Measurements from ENCODE around the gene ME1. TPM values are rescaled to one million over a fixed set of nuclear protein-coding genes. Genes with fewer than 3 reads are reported as not detected.
"Not testable (repeated sequence)": the region's sequence is repeated elsewhere in the genome, so short reads cannot be mapped to it uniquely, and the experiment has no call there.

ME1 gene
- total RNA-seq, 1 experiment from 2014 or later: 17.8 TPM

- H3K4me3 Mint-ChIP-seq (ENCODE audit: unreplicated experiment): no peak overlapping the region
- H3K27me3 Mint-ChIP-seq (ENCODE audit: insufficient read depth, unreplicated experiment): no peaks in the 10 kb centered on the region
- no TSS peak for BruUV-seq (replicated peaks)
- CTCF ChIA-PET: interaction anchor here (0.8 to 1.4 kb wide), 4 partner anchors 15 to 148 kb away, joined by 3 to 7 read pairs (median 4); no protein-coding TSS in a partner anchor
- TF ChIP-seq CTCF (IDR thresholded peaks at IDR 0.05; ENCODE audit: unreplicated experiment): no peak
- H3K4me1 Mint-ChIP-seq (ENCODE audit: insufficient read depth, unreplicated experiment): peaks cover 13% of the 10 kb centered on the region
- no peaks in the 10 kb centered on the region for H3K36me3 Mint-ChIP-seq (ENCODE audit: insufficient read depth, unreplicated experiment)
- intact Hi-C loops (cut with micrococcal nuclease): no loop called here
- DNase-seq (ENCODE audit: unreplicated experiment): peak; percentile 60
- no peaks in the 10 kb centered on the region for H3K9me3 Mint-ChIP-seq (ENCODE audit: unreplicated experiment)
- no peak overlapping the region for H3K27ac Mint-ChIP-seq (ENCODE audit: low read depth, unreplicated experiment)
- POLR2A ChIA-PET: interaction anchor here (0.7 to 1.3 kb wide), 2 partner anchors 15 to 36 kb away, joined by 3 to 6 read pairs; no protein-coding TSS in a partner anchor
Measured at GRCh38 chr6:83365931-83366330, 64.9 kb downstream of the ME1 start.

- H3K27ac Mint-ChIP-seq (ENCODE audit: low read depth, unreplicated experiment); H3K9me3 Mint-ChIP-seq (ENCODE audit: unreplicated experiment); CTCF ChIA-PET; H3K27me3 Mint-ChIP-seq (ENCODE audit: insufficient read depth, unreplicated experiment); H3K36me3 Mint-ChIP-seq (ENCODE audit: insufficient read depth, unreplicated experiment); POLR2A ChIA-PET; BruUV-seq (replicated peaks); intact Hi-C loops (cut with micrococcal nuclease); DNase-seq (ENCODE audit: unreplicated experiment); H3K4me3 Mint-ChIP-seq (ENCODE audit: unreplicated experiment): not testable (repeated sequence)
- H3K4me1 Mint-ChIP-seq (ENCODE audit: insufficient read depth, unreplicated experiment): peaks cover 13% of the 10 kb centered on the region
Measured at GRCh38 chr6:83362349-83362748, 68.5 kb downstream of the ME1 start.

GRCh38 chr6:83359638-83360037, 71.2 kb downstream of the ME1 start:
- ChIA-PET POLR2A (no interaction called here), CTCF (no interaction called here)
- peak; percentile 43 for DNase-seq (ENCODE audit: unreplicated experiment)
- BruUV-seq (replicated peaks): no TSS peak
- H3K36me3 Mint-ChIP-seq (ENCODE audit: insufficient read depth, unreplicated experiment): no peaks in the 10 kb centered on the region
- no peaks in the 10 kb centered on the region for H3K4me1 Mint-ChIP-seq (ENCODE audit: insufficient read depth, unreplicated experiment)
- no peak overlapping the region for H3K27ac Mint-ChIP-seq (ENCODE audit: low read depth, unreplicated experiment)
- no peak overlapping the region for H3K4me3 Mint-ChIP-seq (ENCODE audit: unreplicated experiment)
- intact Hi-C loops (cut with micrococcal nuclease): no loop called here
- no peaks in the 10 kb centered on the region for H3K27me3 Mint-ChIP-seq (ENCODE audit: insufficient read depth, unreplicated experiment)
- no peak for TF ChIP-seq CTCF (IDR thresholded peaks at IDR 0.05; ENCODE audit: unreplicated experiment)
- H3K9me3 Mint-ChIP-seq (ENCODE audit: unreplicated experiment): no peaks in the 10 kb centered on the region

- DNase-seq (ENCODE audit: unreplicated experiment): peak; percentile 8
- no peaks in the 10 kb centered on the region for H3K36me3 Mint-ChIP-seq (ENCODE audit: insufficient read depth, unreplicated experiment)
- BruUV-seq (replicated peaks): no TSS peak
- no peak for TF ChIP-seq CTCF (IDR thresholded peaks at IDR 0.05; ENCODE audit: unreplicated experiment)
- no peak overlapping the region for H3K27ac Mint-ChIP-seq (ENCODE audit: low read depth, unreplicated experiment)
- ChIA-PET POLR2A (interaction anchor here (0.7 kb wide), 1 partner anchor 355 kb away, joined by 3 read pairs; no protein-coding TSS in a partner anchor), CTCF (interaction anchor here (0.5 kb wide), 1 partner anchor 286 kb away, joined by 3 read pairs; no protein-coding TSS in a partner anchor)
- no peak overlapping the region for H3K4me3 Mint-ChIP-seq (ENCODE audit: unreplicated experiment)
- no peaks in the 10 kb centered on the region for H3K9me3 Mint-ChIP-seq (ENCODE audit: unreplicated experiment)
- intact Hi-C loops (cut with micrococcal nuclease): no loop called here
- no peaks in the 10 kb centered on the region for H3K27me3 Mint-ChIP-seq (ENCODE audit: insufficient read depth, unreplicated experiment)
- peaks cover 5% of the 10 kb centered on the region for H3K4me1 Mint-ChIP-seq (ENCODE audit: insufficient read depth, unreplicated experiment)
Measured at GRCh38 chr6:83354747-83355146, 76.1 kb downstream of the ME1 start.
